ENCODE data around the gene MDC1. TPM values are rescaled to one million over a fixed set of nuclear protein-coding genes. Genes with fewer than 3 reads are reported as not detected.

The MDC1 gene
- total and polyA plus RNA-seq, 2 of the 13 experiments (the other 11 are each of a cell fraction or from before 2014, with no cell fraction given) = 8.4 to 14.0 TPM

GRCh38 chr6:30763618-30764489, 46.8 kb upstream of the MDC1 start (continued):
- peak; percentile 92; the same call in 1 of the 2 replicates for TF ChIP-seq ZBTB10 (CRISPR knock-in tag; IDR thresholded peaks at IDR 0.05; ENCODE audit: borderline replicate concordance)
- peak; percentile 69; the same call in 1 of the 2 replicates for TF ChIP-seq ZNF451 (CRISPR knock-in tag; IDR thresholded peaks at IDR 0.05)
- TF ChIP-seq ZNF414 (CRISPR knock-in tag; IDR thresholded peaks at IDR 0.05) = peak; percentile 97
- TF ChIP-seq SRSF1 (optimal IDR thresholded peaks at IDR 0.05; ENCODE audit: low read depth, low read length) = no peak
- TF ChIP-seq HOXD1 (CRISPR knock-in tag; IDR thresholded peaks at IDR 0.05) = peak; percentile 87; the same call in 1 of the 2 replicates
- TF ChIP-seq SNRNP70 (IDR thresholded peaks at IDR 0.05; ENCODE audit: low read depth, low read length) = no peak
- TF ChIP-seq HMGA1 (CRISPR knock-in tag; conservative IDR thresholded peaks at IDR 0.05) = no peak
- peak; percentile 99 for TF ChIP-seq ZNF205 (CRISPR knock-in tag; IDR thresholded peaks at IDR 0.05)
- 0 out of 4 replicates have a peak, but pooled peaks have one; percentile 19 to 33 for TF ChIP-seq HMGXB4 (CRISPR knock-in tag; IDR thresholded peaks at IDR 0.05; ENCODE audit: borderline replicate concordance in 1 of 2, low read depth in 1 of 2)
- TF ChIP-seq FIP1L1 (IDR thresholded peaks at IDR 0.05; ENCODE audit: borderline replicate concordance, insufficient read depth, low read depth, low read length) = no peak
- no peak; the same call in 1 of the 2 replicates for TF ChIP-seq TCF7L2 (IDR thresholded peaks at IDR 0.05; ENCODE audit: low read depth, low read length)
- peak; percentile 66 for TF ChIP-seq SMC3 (IDR thresholded peaks at IDR 0.05; ENCODE audit: low read length)
- no peak for TF ChIP-seq ZNF713 (CRISPR knock-in tag; IDR thresholded peaks at IDR 0.05)
- peak; percentile 79; the same call in 1 of the 2 replicates for TF ChIP-seq JUNB (CRISPR knock-in tag; IDR thresholded peaks at IDR 0.05; ENCODE audit: borderline replicate concordance)
- 0 out of 2 replicates have a peak, but pooled peaks have one; percentile 22 for TF ChIP-seq SNAPC2 (CRISPR knock-in tag; IDR thresholded peaks at IDR 0.05)
- TF ChIP-seq ZNF256 (CRISPR knock-in tag; conservative IDR thresholded peaks at IDR 0.05) = no peak
- TF ChIP-seq HDAC2 (CRISPR knock-in tag; IDR thresholded peaks at IDR 0.05) = peak; percentile 94
- TF ChIP-seq CERS6 (CRISPR knock-in tag; IDR thresholded peaks at IDR 0.05) = no peak
- TF ChIP-seq SMYD3 (CRISPR knock-in tag; IDR thresholded peaks at IDR 0.05) = 0 out of 2 replicates have a peak, but pooled peaks have one; percentile 20

Data from HepG2 (cell line).